Activated CD8-positive, alpha-beta memory T cell treated with anti-CD3 and anti-CD28 coated beads for 1 hour (primary cell): Measurements from ENCODE around the gene CISTR.
"Not testable (repeated sequence)": the region's sequence is repeated elsewhere in the genome, so short reads cannot be mapped to it uniquely, and the experiment has no call there.

Experiments used
- DNase-seq, 2 donors: peaks; one replicate each; pipeline ENCODE4 v3.0.0-alpha.2; 2020; ENCODE audit warnings: low read depth in 1 of 2; ENCODE audit errors: extremely low read depth in 1 of 2

Gene CISTR

DNA sequence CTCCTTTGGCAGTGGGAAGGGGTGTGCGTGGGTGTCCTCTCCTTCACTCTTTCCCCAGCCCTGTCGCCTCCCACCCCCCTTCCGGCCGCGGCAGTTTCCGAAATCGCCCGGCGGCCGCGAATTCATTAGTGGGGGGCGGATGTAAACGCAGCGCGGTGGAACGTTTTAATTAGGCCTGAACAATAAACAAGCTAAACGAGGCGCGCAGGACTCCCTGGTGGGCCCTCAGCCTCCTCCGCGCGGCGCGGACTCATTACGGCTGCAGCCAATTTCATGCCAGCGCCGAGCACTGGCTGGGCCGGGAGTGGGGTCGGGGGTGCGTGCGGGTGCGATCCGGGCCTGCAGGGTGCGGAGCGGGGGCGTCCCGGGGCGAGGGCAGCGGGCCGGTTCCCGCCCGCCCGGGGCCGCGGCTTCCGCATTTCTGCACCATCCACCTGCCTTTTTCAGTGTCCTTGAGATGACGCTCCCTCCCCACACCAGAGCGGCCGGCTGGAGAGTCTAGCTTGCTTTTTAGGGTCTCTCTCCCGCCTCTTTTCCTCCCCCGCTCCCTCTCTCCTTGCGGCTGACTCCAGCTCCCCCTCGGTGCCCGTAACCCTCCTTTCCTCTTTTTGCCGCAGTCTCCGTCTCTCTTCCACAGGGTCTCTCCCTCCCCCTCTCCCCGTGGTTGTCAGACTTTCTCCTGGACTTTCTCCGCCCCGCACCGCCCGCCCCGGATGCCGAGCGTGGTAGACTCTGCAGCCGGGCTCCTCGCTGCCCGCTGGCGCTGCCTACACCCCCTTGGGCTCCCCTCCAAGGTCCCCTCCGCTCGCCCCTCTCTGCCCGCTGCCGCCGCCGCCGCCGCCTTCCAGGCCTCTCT lies at the start of gene CISTR:
Gene CISTR, minus strand, starts transcription at position 644 of the 856 bp plus-strand sequence.
- DNase-seq, result no peak

GRCh38 chr12:53798575-53798974 lies 46.8 kb upstream of the CISTR start:
- DNase-seq, result no peak

DNA sequence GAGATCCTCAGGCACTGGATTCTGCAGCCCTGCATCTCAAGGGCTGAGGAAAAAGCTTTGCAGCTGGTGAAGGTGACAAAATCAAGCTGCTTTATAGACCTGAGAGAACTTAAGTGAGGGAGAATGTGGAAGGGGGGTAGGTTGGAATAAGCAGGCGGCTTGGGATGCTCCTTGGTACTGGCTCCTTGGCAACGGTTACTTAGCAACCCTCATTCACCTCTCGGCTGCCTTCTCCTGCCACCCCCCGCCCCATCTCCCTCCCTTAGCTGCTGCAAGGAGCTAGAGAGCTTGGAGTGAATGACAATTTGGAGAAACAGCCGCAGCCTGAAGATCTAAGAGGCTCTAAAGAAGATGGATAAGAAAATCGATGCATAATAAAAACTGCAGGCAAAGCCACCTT lies 44.1 kb upstream of the CISTR start:
- DNase-seq, result no peak

GRCh38 chr12:53793221-53793620 lies 41.4 kb upstream of the CISTR start:
- DNase-seq, result no peak

GRCh38 chr12:53791735-53792326 lies 40.1 kb upstream of the CISTR start:
- DNase-seq, result peak in 1 of 2 donors; percentile 22

- DNase-seq, result no peak
These were observed 37.8 kb upstream of the CISTR start for GRCh38 chr12:53789570-53789969.

DNA sequence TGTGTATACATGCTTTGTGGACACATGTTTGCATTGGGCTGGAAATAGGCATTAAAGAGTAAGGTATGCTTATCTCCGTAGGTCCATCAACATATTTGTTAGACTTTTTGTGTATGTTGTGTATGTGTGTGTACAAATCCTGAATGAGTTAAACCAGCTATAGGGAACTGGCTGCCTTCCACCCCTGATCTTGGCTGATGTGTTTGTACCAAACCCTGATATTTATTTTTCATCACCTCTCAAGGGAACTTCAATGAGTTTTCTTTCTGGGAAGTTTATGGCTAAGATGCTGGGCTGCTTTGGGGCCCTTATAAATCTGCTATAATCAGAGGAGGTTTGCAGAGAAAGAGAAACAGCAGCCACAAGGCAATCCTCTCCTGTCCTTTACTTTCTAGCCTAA lies 37.1 kb upstream of the CISTR start:
- DNase-seq, result no peak

DNA sequence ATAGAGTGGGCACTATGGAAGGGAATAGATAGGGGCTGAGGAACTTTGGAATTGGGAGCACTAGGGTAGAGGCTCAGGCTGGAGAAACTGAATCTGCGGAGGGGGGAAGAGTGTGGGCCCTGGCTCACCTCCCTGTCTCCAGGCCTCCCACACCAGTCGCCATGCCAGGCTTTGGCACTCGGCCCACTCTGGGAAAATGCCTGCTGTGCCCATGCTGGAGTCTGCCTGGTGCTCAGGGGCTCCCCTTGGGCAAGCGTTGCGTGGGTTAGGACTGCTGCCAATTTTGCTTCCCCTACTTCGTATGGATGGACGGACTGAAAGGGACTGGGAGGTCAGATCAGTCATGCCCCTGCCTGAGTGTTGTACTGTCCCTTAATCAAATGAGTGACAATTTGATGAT lies 34.6 kb upstream of the CISTR start:
- no peak for DNase-seq

GRCh38 chr12:53785161-53785560 lies 33.4 kb upstream of the CISTR start:
- DNase-seq, result no peak

DNA sequence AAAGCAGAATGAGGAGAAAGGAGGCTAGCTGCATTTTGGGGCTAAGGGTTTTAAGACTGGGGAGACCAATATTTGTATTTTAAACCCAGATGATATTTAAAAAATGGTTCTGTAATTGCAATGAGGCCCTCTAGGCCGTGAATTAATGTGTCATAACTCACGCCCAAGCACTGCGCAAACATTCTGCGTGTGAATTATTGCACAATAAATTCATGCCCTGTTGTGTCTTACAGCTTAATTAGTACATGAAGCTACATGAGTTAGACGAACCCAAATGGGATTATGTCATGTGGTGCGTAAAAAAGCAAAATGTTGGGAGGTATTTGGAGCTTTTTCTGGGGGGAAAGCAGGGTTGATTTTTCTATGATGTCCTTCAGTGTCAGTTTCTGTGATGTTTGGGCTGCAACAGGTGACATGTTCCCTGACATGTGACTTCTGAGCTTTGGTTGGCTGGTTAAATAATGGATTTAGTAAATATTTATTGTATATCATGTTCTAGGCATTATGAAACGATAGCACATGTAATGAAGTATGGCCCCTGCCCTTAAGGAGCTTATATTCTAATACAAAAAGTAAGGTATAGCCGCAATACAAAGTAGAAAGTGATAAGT lies 30.4 kb upstream of the CISTR start:
- no peak for DNase-seq

- DNase-seq, result no peak
These were observed 29.5 kb upstream of the CISTR start for GRCh38 chr12:53781228-53781801.

- DNase-seq, result no peak
These were observed 28.5 kb upstream of the CISTR start for GRCh38 chr12:53780323-53780722.

DNA sequence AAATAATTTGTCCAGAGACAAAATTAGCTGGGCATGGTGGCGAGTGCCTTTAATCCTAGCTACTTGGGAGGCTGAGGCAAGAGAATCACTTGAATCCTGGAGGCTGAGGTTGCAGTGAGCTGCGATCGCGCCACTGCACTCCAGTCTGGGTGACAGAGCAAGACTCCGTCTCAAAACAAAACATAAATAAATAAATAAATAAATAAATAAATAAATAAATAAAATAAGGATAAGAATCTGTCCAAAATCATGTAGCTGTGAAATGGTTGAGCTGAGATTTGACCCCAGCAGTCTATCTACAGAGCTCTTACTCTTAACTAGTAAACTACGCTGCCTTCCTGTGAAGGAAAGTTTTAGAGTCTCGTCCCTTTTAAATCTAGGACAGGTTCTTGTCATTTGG lies 27.9 kb upstream of the CISTR start:
- not testable (repeated sequence) for DNase-seq

DNA sequence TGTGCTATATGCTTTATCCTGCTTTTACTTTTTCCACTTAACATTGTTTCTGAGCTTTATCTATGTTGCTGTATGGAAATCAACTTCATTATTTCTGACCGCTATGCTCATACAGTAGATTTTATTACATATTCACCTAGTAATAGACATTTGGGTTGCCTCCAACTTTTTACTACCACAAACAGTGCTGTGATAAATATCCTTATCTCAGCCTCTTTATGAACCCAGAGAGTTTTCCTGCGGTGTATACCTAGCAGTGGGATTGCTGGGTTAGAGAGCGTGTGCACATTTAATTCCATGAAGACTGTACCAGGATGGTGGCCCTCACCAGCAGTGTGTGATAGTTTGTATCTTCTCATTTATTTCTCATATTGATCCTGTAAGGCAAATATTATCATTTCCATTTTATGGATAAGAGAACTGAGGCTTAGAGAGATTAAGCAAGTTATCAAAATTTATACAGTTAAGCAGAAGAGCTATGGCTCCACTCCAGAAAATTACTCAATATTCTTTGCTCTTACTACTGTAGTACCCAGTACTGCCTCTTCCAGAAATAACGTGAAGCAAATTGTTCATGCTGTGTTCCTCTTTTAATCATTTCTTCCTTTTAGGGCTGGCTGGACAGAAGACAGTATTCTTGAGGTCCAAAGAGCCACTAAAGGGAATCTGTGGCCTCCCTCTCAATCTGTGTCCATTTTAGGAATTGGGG lies 26.3 kb upstream of the CISTR start:
- no peak for DNase-seq

DNA sequence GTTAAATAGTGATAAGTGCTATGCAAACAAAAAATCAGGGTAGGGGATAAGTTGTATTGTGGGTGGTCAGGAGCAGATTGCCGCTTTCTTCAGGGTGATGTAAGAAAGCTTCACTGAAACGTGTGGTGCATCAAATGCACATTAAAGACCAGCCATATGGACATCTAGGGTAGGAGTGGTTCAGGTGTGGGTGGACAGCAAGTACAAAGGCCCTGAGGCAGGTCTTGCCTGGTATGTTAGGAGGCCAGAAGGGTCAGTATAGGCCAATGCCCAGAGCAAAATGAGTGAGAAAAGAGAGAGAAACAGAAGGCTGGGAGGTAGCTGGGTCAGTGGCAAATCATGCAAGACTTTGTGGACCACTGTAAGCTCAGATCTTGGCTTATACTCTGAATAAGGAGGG lies 25.6 kb upstream of the CISTR start:
- DNase-seq, result no peak

DNA sequence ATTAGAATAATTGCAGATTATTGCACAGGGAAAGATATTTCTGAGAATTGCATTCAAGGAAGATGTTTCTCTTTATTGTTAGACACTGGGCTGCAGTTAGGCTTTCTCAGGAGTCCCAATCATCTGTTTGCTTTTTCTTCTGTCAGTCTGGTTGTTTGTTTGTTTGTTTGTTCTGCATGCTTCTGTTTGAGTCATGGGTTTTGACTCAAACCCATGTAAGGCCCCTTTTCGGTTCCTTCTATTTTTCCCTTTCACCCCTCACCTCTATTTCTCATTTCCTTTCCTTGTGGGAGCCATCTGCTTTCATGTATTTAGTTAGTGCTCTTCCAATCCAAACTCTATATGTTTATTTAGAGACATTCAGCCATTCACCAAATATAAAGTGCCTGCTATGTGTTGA lies 25.1 kb upstream of the CISTR start:
- no peak for DNase-seq

DNA sequence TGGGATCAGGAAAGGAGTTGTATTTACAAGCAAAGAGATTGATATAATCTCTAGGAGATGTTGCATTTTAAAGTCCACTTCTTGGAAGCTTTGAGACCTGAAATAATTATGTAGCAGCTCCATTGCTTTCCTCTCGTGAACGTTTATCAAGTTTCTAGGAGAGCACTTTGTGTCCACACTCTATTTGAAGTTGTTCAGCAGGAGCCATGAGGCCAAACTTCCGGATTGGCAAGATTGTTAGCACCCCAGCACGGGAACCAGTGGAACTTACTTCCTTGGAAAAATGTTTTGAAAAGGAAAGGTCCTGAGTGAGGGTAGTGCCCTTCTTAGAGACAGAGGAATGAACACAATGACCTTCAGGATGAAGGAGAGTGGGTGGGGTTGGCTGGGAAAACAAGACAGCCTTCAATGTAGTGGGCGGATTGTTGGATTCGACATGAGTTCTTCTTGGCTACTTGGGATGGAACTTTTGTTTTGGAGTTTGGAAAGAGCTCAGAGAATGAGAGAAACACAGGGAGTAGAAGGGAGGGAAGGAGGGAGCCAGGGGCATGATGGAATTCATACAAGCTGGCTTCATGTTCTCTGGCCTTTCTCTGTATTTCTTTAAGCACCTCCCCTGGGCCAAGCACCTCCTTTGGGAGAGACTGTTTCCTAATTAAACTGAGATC lies 23.8 kb upstream of the CISTR start:
- no peak for DNase-seq

- DNase-seq, result no peak
These were observed 18.5 kb upstream of the CISTR start for GRCh38 chr12:53770281-53770680.

DNA sequence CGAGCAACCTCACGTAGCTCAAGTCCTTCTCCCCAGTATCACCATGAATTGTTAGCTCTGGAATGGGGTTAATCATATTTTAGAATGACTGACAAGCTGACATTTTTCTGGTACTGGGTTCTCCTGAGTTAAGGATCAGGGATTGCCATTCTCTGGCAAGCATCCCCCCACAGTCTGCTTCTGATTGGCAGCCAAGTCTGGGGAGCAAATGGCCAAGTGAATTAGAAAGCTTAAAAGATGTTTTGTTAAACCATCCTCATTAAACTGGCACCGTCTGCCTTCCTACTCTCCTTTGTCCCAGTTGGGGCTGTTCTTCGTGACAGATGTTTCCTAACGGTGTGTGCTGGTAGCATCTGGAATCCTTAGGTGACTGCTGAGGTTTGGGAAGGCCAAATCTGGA lies 17.2 kb upstream of the CISTR start:
- DNase-seq, result no peak

DNA sequence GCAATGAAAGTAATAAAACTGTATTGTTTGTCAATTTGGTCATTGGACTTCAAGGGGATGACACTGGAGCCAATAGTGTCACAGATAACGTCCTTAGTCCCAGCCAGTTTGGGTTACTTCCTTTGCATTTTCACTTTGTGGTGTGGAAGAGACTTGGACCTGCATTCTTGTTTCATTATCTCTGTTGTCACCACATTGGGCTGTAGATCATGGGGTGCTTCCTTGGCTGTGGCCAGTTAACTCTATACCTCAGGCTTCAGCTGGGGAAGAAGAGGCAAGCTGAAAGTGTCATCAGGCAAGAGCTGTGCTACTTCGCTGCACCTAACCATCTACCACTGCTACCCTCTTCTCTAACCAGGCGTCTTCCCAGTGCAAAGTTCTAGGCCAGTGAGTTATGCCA lies 15.1 kb upstream of the CISTR start:
- no peak for DNase-seq

GRCh38 chr12:53765891-53766290 lies 14.1 kb upstream of the CISTR start:
- DNase-seq, result no peak
